Effector memory CD8-positive, alpha-beta T cell (primary cell): ENCODE results near the gene VEZF1.

Experiments
- ATAC-seq: fragments of 150-1000 bp; cut with Tn5 transposase; replicated peaks from 2 replicates; pipeline ENCODE4 v1.10.0; 2021; ENCODE audit warnings: mild to moderate bottlenecking, moderate library complexity
- DNase-seq, 3 experiments: peaks; one replicate each; pipeline ENCODE4 v3.0.0; 2021
- H3K27ac Mint-ChIP-seq, 2 donors: one replicate each; pipeline ENCODE4 v1.8.0; 2022; ENCODE audit warnings: mild to moderate bottlenecking in 2 of 2, mixed read lengths in 2 of 2, moderate library complexity in 2 of 2
- H3K27me3 Mint-ChIP-seq, 2 donors: one replicate each; pipeline ENCODE4 v1.8.0; 2022; ENCODE audit warnings: mixed read lengths in 2 of 2
- H3K36me3 Mint-ChIP-seq: one replicate; pipeline ENCODE4 v1.8.0; 2022; ENCODE audit warnings: mild to moderate bottlenecking, moderate library complexity, mixed read lengths; ENCODE audit not compliant: insufficient read depth
- H3K4me1 Mint-ChIP-seq, 2 donors: one replicate each; pipeline ENCODE4 v1.8.0; 2022; ENCODE audit warnings: low read depth in 2 of 2, mixed read lengths in 2 of 2
- H3K4me3 Mint-ChIP-seq, 2 donors: one replicate each; pipeline ENCODE4 v1.8.0; 2022; ENCODE audit warnings: mild to moderate bottlenecking in 2 of 2, mixed read lengths in 2 of 2, moderate library complexity in 2 of 2
- H3K9me3 Mint-ChIP-seq, 2 donors: one replicate each; pipeline ENCODE4 v1.8.0; 2022; ENCODE audit warnings: mixed read lengths in 2 of 2

The VEZF1 gene

GRCh38 chr17:57935833-57936807 is 51.9 kb downstream of the VEZF1 start:
- Mint-ChIP-seq H3K36me3 (no peaks in the 10 kb centered on the region), H3K27ac (no peak overlapping the region), H3K4me3 (no peak overlapping the region), H3K27me3 (peaks cover 25 to 42% of the 10 kb centered on the region in 2 donors), H3K9me3 (no peaks in the 10 kb centered on the region), H3K4me1 (peaks cover 6% of the 10 kb centered on the region in 2 donors)
- ATAC-seq, result no peak
- DNase-seq, result no peak

- H3K9me3 Mint-ChIP-seq, result no peaks in the 10 kb centered on the region
- DNase-seq (no peak), ATAC-seq (no peak)
- no peak overlapping the region for H3K4me3 Mint-ChIP-seq
- no peak overlapping the region for H3K27ac Mint-ChIP-seq
- H3K27me3 Mint-ChIP-seq, result peaks cover 27 to 45% of the 10 kb centered on the region in 2 donors
- H3K4me1 Mint-ChIP-seq, result no peaks in the 10 kb centered on the region
- no peaks in the 10 kb centered on the region for H3K36me3 Mint-ChIP-seq
Observed at GRCh38 chr17:57931488-57932137, 56.4 kb downstream of the VEZF1 start.

GRCh38 chr17:57930239-57930638 is 57.8 kb downstream of the VEZF1 start:
- peaks cover 34 to 58% of the 10 kb centered on the region in 2 donors for H3K27me3 Mint-ChIP-seq
- no peaks in the 10 kb centered on the region for H3K9me3 Mint-ChIP-seq
- ATAC-seq, result no peak
- no peaks in the 10 kb centered on the region for H3K4me1 Mint-ChIP-seq
- H3K4me3 Mint-ChIP-seq, result no peak overlapping the region
- DNase-seq, result no peak
- no peak overlapping the region for H3K27ac Mint-ChIP-seq
- H3K36me3 Mint-ChIP-seq, result no peaks in the 10 kb centered on the region

GRCh38 chr17:57929386-57929785 is 58.7 kb downstream of the VEZF1 start:
- no peak for DNase-seq

GRCh38 chr17:57928928-57929327 is 59.1 kb downstream of the VEZF1 start:
- Mint-ChIP-seq H3K27me3 (peaks cover 47 to 71% of the 10 kb centered on the region in 2 donors), H3K27ac (no peak overlapping the region), H3K4me3 (no peak overlapping the region), H3K4me1 (no peaks in the 10 kb centered on the region), H3K9me3 (no peaks in the 10 kb centered on the region), H3K36me3 (no peaks in the 10 kb centered on the region)
- DNase-seq, result no peak
- ATAC-seq, result no peak

More at GRCh38 chr17:57929386-57929785, 58.7 kb downstream of the VEZF1 start:
- Mint-ChIP-seq H3K4me3 (no peak overlapping the region), H3K36me3 (no peaks in the 10 kb centered on the region), H3K4me1 (no peaks in the 10 kb centered on the region), H3K27me3 (peaks cover 43 to 67% of the 10 kb centered on the region in 2 donors), H3K27ac (no peak overlapping the region), H3K9me3 (no peaks in the 10 kb centered on the region)
- ATAC-seq, result no peak

GRCh38 chr17:57927048-57927723 is 60.9 kb downstream of the VEZF1 start:
- Mint-ChIP-seq H3K27me3 (peaks cover 47 to 71% of the 10 kb centered on the region in 2 donors), H3K27ac (no peak overlapping the region), H3K4me3 (no peak overlapping the region), H3K4me1 (peaks cover 5 to 7% of the 10 kb centered on the region in 2 donors), H3K36me3 (no peaks in the 10 kb centered on the region), H3K9me3 (no peaks in the 10 kb centered on the region)
- no peak for ATAC-seq
- no peak for DNase-seq

- H3K36me3 Mint-ChIP-seq, result no peaks in the 10 kb centered on the region
- H3K4me3 Mint-ChIP-seq, result no peak overlapping the region
- H3K27ac Mint-ChIP-seq, result no peak overlapping the region
- no peak for DNase-seq
- peaks cover 5 to 7% of the 10 kb centered on the region in 2 donors for H3K4me1 Mint-ChIP-seq
- no peak for ATAC-seq
- H3K27me3 Mint-ChIP-seq, result peaks cover 47 to 69% of the 10 kb centered on the region in 2 donors
- no peaks in the 10 kb centered on the region for H3K9me3 Mint-ChIP-seq
Observed at GRCh38 chr17:57926723-57927047, 61.4 kb downstream of the VEZF1 start.

- DNase-seq (no peak), ATAC-seq (no peak)
- no peaks in the 10 kb centered on the region for H3K36me3 Mint-ChIP-seq
- peaks cover 5 to 7% of the 10 kb centered on the region in 2 donors for H3K4me1 Mint-ChIP-seq
- peaks cover 42 to 65% of the 10 kb centered on the region in 2 donors for H3K27me3 Mint-ChIP-seq
- H3K27ac Mint-ChIP-seq, result no peak overlapping the region
- H3K9me3 Mint-ChIP-seq, result no peaks in the 10 kb centered on the region
- H3K4me3 Mint-ChIP-seq, result no peak overlapping the region
Observed at GRCh38 chr17:57925361-57925990, 62.6 kb downstream of the VEZF1 start.

GRCh38 chr17:57924677-57925076 is 63.4 kb downstream of the VEZF1 start:
- peaks cover 5 to 7% of the 10 kb centered on the region in 2 donors for H3K4me1 Mint-ChIP-seq
- no peaks in the 10 kb centered on the region for H3K36me3 Mint-ChIP-seq
- peaks cover 36 to 57% of the 10 kb centered on the region in 2 donors for H3K27me3 Mint-ChIP-seq
- ATAC-seq (no peak), DNase-seq (no peak)
- no peaks in the 10 kb centered on the region for H3K9me3 Mint-ChIP-seq
- no peak overlapping the region for H3K4me3 Mint-ChIP-seq
- H3K27ac Mint-ChIP-seq, result no peak overlapping the region
